Left lung (tissue), 10 donors: ENCODE data around the gene NR1D1. TPM values are rescaled to one million over a fixed set of nuclear protein-coding genes. Genes with fewer than 3 reads are reported as not detected.

Experiments used
- ATAC-seq: fragments of 200-7000 bp; cut with Tn5 transposase; one replicate; pipeline ENCODE4 v1.9.1; 2020; ENCODE audit warnings: moderate library complexity
- DNase-seq, 4 donors: peaks; one replicate each; pipeline ENCODE4 v3.0.0-alpha.2; 2013 to 2020
- H3K27ac ChIP-seq, 2 donors: fragments of 200-600 bp; sonication (generic) in 1 of 2; one replicate each; pipeline versions ENCODE4 v1.5.0 to v1.8.0; 2020 to 2021
- H3K27me3 ChIP-seq, 2 donors: fragments of 200-600 bp; sonication (generic) in 1 of 2; one replicate each; pipeline versions ENCODE4 v1.5.0 to v1.8.0; 2020 to 2021
- H3K36me3 ChIP-seq, 2 donors: fragments of 200-600 bp; sonication (generic) in 1 of 2; one replicate each; pipeline versions ENCODE4 v1.5.0 to v1.8.0; 2020 to 2021
- H3K4me1 ChIP-seq, 2 donors: fragments of 200-600 bp; one replicate each; pipeline ENCODE4 v1.8.0; 2021
- H3K4me3 ChIP-seq, 2 donors: fragments of 200-600 bp; sonication (generic) in 1 of 2; one replicate each; pipeline versions ENCODE4 v1.5.0 to v1.8.0; 2020 to 2021; ENCODE audit warnings: mild to moderate bottlenecking in 1 of 2
- H3K9me3 ChIP-seq, 2 donors: fragments of 200-600 bp; sonication (generic) in 1 of 2; one replicate each; pipeline versions ENCODE4 v1.5.0 to v1.8.0; 2020 to 2021
- intact Hi-C, 2 donors: fragments of 100-400 bp; cut with DNase I; formaldehyde crosslinking; loops; one replicate each; pipeline versions ENCODE4 v1.11.2 to v1.14.2; 2022
- polyA plus RNA-seq, 6 donors: library from polyadenylated mRNA; unstranded; fragments of 120-200 nt; gene quantifications; one replicate each; pipeline ENCODE4 v1.2.1, GENCODE V29; 2013; ENCODE audit not compliant: insufficient read length in 6 of 6
- total RNA-seq, 2 donors: library from RNA; stranded (reverse); fragmentation: NEBNext Ultra II Directional; extraction: Animal tissue kit (Norgen Biotek cat#: 25700); gene quantifications; one replicate each; pipeline ENCODE4 v1.2.1, GENCODE V29; 2021
- TF ChIP-seq, protein P1 (sequence below), 2 donors: fragments of 200-600 bp; sonication (generic) in 1 of 2; IDR thresholded peaks; one replicate each; pipeline versions ENCODE4 v1.5.0 to v1.8.0; 2021; ENCODE audit warnings: antibody characterized with exemption in 2 of 2
- donor health status: DM: no; HTN: yes; CAD: no.
- donor health status: DM: no; HTN: no; CAD: no.

The NR1D1 gene
- total and polyA plus RNA-seq, 8 donors = 3.0 to 11.4 (median 4.1) TPM

DNA sequence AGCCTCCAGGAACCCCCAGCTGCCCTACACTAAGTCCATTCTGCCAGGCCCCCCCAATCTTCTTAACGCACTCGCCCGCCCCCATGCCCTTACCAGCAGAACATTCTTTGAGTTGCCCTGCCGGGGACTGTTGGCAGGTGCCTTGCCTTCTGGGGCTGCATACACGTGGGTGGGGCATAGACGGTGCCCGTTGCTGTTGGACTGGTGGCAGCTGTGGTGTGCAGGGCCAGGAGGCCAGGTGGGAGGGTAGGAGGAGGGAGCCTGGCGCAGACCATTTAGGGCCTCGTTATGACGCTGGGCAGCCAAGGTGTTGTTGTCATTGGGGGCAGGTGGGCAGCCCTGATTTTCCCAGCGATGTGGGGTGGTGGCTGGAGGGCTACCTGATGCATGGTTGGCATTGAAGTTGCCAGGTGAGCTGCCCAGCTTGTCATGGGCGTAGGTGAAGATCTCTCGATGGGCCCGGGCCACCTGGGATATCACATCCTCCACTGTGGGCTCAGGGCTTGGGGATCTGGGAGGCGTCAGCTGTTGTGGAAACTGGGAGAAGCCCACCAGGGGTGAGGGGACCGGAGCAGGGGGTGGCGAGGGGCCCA, 4.9 kb downstream of the NR1D1 start:
- intact Hi-C loops = no loop called here
- no peak for ATAC-seq
- Histone ChIP-seq H3K27ac (peak overlapping the region in 1 of 2 donors; percentile 85), H3K4me3 (peak overlapping the region in 1 of 2 donors; percentile 20), H3K4me1 (peaks cover 24 to 81% of the 10 kb centered on the region in 2 donors), H3K36me3 (peaks cover 0 to 40% of the 10 kb centered on the region in 2 donors), H3K27me3 (no peaks in the 10 kb centered on the region), H3K9me3 (no peaks in the 10 kb centered on the region)
- TF ChIP-seq, protein P1, sequence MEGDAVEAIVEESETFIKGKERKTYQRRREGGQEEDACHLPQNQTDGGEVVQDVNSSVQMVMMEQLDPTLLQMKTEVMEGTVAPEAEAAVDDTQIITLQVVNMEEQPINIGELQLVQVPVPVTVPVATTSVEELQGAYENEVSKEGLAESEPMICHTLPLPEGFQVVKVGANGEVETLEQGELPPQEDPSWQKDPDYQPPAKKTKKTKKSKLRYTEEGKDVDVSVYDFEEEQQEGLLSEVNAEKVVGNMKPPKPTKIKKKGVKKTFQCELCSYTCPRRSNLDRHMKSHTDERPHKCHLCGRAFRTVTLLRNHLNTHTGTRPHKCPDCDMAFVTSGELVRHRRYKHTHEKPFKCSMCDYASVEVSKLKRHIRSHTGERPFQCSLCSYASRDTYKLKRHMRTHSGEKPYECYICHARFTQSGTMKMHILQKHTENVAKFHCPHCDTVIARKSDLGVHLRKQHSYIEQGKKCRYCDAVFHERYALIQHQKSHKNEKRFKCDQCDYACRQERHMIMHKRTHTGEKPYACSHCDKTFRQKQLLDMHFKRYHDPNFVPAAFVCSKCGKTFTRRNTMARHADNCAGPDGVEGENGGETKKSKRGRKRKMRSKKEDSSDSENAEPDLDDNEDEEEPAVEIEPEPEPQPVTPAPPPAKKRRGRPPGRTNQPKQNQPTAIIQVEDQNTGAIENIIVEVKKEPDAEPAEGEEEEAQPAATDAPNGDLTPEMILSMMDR (IDR thresholded peaks at IDR 0.05) = no peak
- DNase-seq = no peak

DNA sequence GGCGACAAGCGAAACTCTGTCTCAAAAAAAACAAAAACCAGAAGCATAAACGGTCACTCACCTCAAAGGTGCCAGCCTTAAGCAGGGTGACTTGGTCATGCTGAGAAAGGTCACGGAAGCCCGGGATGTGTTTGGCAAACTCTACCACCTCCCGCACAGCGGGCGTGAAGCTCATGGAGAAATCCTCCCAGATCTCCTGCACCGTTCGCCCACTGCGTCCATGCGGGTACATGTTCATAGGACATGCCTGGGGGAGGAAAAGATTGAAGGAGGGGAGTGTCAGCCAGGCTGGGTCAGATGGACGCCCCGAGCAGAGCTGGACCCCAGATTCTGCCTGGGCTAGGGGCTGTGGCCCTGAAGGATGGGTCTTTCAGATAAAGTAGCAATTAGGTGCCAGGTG, 5.5 kb downstream of the NR1D1 start:
- Histone ChIP-seq H3K27me3 (no peaks in the 10 kb centered on the region), H3K4me3 (no peak overlapping the region), H3K27ac (peak overlapping the region in 1 of 2 donors; percentile 85), H3K36me3 (peaks cover 0 to 43% of the 10 kb centered on the region in 2 donors), H3K9me3 (no peaks in the 10 kb centered on the region), H3K4me1 (peaks cover 24 to 77% of the 10 kb centered on the region in 2 donors)
- intact Hi-C loops = no loop called here
- TF ChIP-seq, protein P1 (IDR thresholded peaks at IDR 0.05) = no peak
- ATAC-seq (no peak), DNase-seq (no peak)

DNA sequence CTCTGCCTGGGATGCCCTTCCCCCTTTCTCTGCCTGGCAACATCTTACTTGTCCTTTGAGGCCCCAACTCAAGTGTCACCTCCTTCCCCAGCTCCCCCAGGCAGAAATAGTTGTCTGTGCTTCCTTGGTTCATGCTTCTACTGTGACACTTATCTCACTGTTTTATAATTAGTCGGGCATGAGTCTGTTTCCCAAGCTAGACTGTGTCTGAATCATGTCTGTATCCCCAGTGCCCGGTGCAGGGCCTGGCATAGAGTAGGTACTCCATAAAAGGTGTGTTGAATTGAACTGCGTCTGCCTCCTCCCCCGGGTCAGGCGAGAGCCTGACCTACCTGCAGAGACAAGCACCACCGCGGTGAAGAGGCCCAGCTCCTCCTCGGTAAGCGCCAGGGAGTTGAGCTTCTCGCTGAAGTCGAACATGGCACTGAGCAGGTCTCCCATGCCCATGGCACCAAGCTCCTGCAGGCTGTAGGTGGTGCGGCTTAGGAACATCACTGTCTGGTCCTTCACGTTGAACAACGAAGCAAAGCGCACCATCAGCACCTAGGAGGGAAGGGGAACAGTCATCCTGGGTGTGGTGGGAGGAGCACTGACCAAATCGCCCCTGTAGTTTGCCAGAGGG, 6.7 kb downstream of the NR1D1 start:
- Histone ChIP-seq H3K4me1 (peaks cover 24 to 67% of the 10 kb centered on the region in 2 donors), H3K27ac (peak overlapping the region in 1 of 2 donors; percentile 85), H3K4me3 (no peak overlapping the region), H3K36me3 (peaks cover 0 to 55% of the 10 kb centered on the region in 2 donors), H3K9me3 (no peaks in the 10 kb centered on the region), H3K27me3 (no peaks in the 10 kb centered on the region)
- intact Hi-C loops = no loop called here
- DNase-seq (no peak), ATAC-seq (no peak)
- TF ChIP-seq, protein P1 (IDR thresholded peaks at IDR 0.05) = no peak

GRCh38 chr17:40093005-40093579, 7.3 kb downstream of the NR1D1 start:
- Histone ChIP-seq H3K27ac (peak overlapping the region in 1 of 2 donors; percentile 85), H3K4me3 (no peak overlapping the region), H3K36me3 (peaks cover under 1 to 61% of the 10 kb centered on the region in 2 donors), H3K9me3 (no peaks in the 10 kb centered on the region), H3K27me3 (no peaks in the 10 kb centered on the region), H3K4me1 (peaks cover 18 to 61% of the 10 kb centered on the region in 2 donors)
- DNase-seq (no peak), ATAC-seq (no peak)
- intact Hi-C loops = no loop called here
- TF ChIP-seq, protein P1 (IDR thresholded peaks at IDR 0.05) = no peak

- peaks cover 13 to 56% of the 10 kb centered on the region in 2 donors for H3K4me1 ChIP-seq
- intact Hi-C loops = no loop called here
- H3K36me3 ChIP-seq = peaks cover 3 to 66% of the 10 kb centered on the region in 2 donors
- TF ChIP-seq, protein P1 (IDR thresholded peaks at IDR 0.05) = no peak
- no peaks in the 10 kb centered on the region for H3K27me3 ChIP-seq
- H3K4me3 ChIP-seq = no peak overlapping the region
- ATAC-seq = no peak
- no peak for DNase-seq
- peak overlapping the region in 1 of 2 donors; percentile 85 for H3K27ac ChIP-seq
- no peaks in the 10 kb centered on the region for H3K9me3 ChIP-seq
Observed at GRCh38 chr17:40092581-40092980, 7.8 kb downstream of the NR1D1 start.
